Measurements from ENCODE around the gene ZDHHC19. TPM values are rescaled to one million over a fixed set of nuclear protein-coding genes. Genes with fewer than 3 reads are reported as not detected.

ZDHHC19 gene
- total RNA-seq, 1 donor = not detected

GRCh38 chr3:196197524-196197923 lies 13.7 kb downstream of the ZDHHC19 start:
- H3K27me3 ChIP-seq (ENCODE audit: insufficient read depth, low read length) = no peaks in the 10 kb centered on the region
- no peak overlapping the region for H3K4me2 ChIP-seq (ENCODE audit: insufficient read depth, low read length)
- no peaks in the 10 kb centered on the region for H3K79me2 ChIP-seq (ENCODE audit: insufficient read depth, low read length)
- H3K4me1 ChIP-seq (ENCODE audit: insufficient read depth, low read length) = no peaks in the 10 kb centered on the region
- peak; percentile 49 for DNase-seq (ENCODE audit: insufficient read length, low spot score, missing footprints)
- no peaks in the 10 kb centered on the region for H4K20me1 ChIP-seq (ENCODE audit: insufficient read depth, low read length)
- H3K4me3 ChIP-seq (ENCODE audit: insufficient read depth, low read length) = no peak overlapping the region
- no peak for TF ChIP-seq CTCF (IDR thresholded peaks at IDR 0.05; ENCODE audit: extremely low read depth, low read depth, low read length)
- no peaks in the 10 kb centered on the region for H3K9me3 ChIP-seq (ENCODE audit: low read depth, low read length)
- no peak overlapping the region for H2AFZ ChIP-seq (ENCODE audit: low read length)
- H3K27ac ChIP-seq (ENCODE audit: low read depth, low read length) = no peak overlapping the region
- no peaks in the 10 kb centered on the region for H3K36me3 ChIP-seq (ENCODE audit: insufficient read depth, low read length)

- Histone ChIP-seq H3K27ac (ENCODE audit: low read depth, low read length) (no peak overlapping the region), H3K4me3 (ENCODE audit: insufficient read depth, low read length) (no peak overlapping the region), H3K36me3 (ENCODE audit: insufficient read depth, low read length) (no peaks in the 10 kb centered on the region), H3K79me2 (ENCODE audit: insufficient read depth, low read length) (no peaks in the 10 kb centered on the region), H3K4me1 (ENCODE audit: insufficient read depth, low read length) (no peaks in the 10 kb centered on the region), H3K27me3 (ENCODE audit: insufficient read depth, low read length) (no peaks in the 10 kb centered on the region), H3K9me3 (ENCODE audit: low read depth, low read length) (no peaks in the 10 kb centered on the region), H2AFZ (ENCODE audit: low read length) (no peak overlapping the region), H3K4me2 (ENCODE audit: insufficient read depth, low read length) (no peak overlapping the region), H4K20me1 (ENCODE audit: insufficient read depth, low read length) (no peaks in the 10 kb centered on the region)
- DNase-seq (ENCODE audit: insufficient read length, low spot score, missing footprints) = peak; percentile 73
- TF ChIP-seq CTCF (IDR thresholded peaks at IDR 0.05; ENCODE audit: extremely low read depth, low read depth, low read length) = no peak
These were observed 15.4 kb downstream of the ZDHHC19 start for GRCh38 chr3:196195664-196196265.

- Histone ChIP-seq H3K27me3 (ENCODE audit: insufficient read depth, low read length) (no peaks in the 10 kb centered on the region), H3K9me3 (ENCODE audit: low read depth, low read length) (no peaks in the 10 kb centered on the region), H2AFZ (ENCODE audit: low read length) (no peak overlapping the region), H3K4me1 (ENCODE audit: insufficient read depth, low read length) (no peaks in the 10 kb centered on the region), H3K36me3 (ENCODE audit: insufficient read depth, low read length) (no peaks in the 10 kb centered on the region), H4K20me1 (ENCODE audit: insufficient read depth, low read length) (no peaks in the 10 kb centered on the region), H3K4me2 (ENCODE audit: insufficient read depth, low read length) (no peak overlapping the region), H3K27ac (ENCODE audit: low read depth, low read length) (no peak overlapping the region), H3K79me2 (ENCODE audit: insufficient read depth, low read length) (no peaks in the 10 kb centered on the region), H3K4me3 (ENCODE audit: insufficient read depth, low read length) (no peak overlapping the region)
- no peak for TF ChIP-seq CTCF (IDR thresholded peaks at IDR 0.05; ENCODE audit: extremely low read depth, low read depth, low read length)
- no peak for DNase-seq (ENCODE audit: insufficient read length, low spot score, missing footprints)
These were observed 16.7 kb downstream of the ZDHHC19 start for GRCh38 chr3:196194542-196194915.

GRCh38 chr3:196193736-196194541 lies 17.3 kb downstream of the ZDHHC19 start:
- H3K4me1 ChIP-seq (ENCODE audit: insufficient read depth, low read length) = no peaks in the 10 kb centered on the region
- no peaks in the 10 kb centered on the region for H3K36me3 ChIP-seq (ENCODE audit: insufficient read depth, low read length)
- H3K79me2 ChIP-seq (ENCODE audit: insufficient read depth, low read length) = no peaks in the 10 kb centered on the region
- H4K20me1 ChIP-seq (ENCODE audit: insufficient read depth, low read length) = no peaks in the 10 kb centered on the region
- no peak overlapping the region for H2AFZ ChIP-seq (ENCODE audit: low read length)
- H3K4me3 ChIP-seq (ENCODE audit: insufficient read depth, low read length) = no peak overlapping the region
- TF ChIP-seq CTCF (IDR thresholded peaks at IDR 0.05; ENCODE audit: extremely low read depth, low read depth, low read length) = no peak
- no peak overlapping the region for H3K4me2 ChIP-seq (ENCODE audit: insufficient read depth, low read length)
- no peak overlapping the region for H3K27ac ChIP-seq (ENCODE audit: low read depth, low read length)
- H3K27me3 ChIP-seq (ENCODE audit: insufficient read depth, low read length) = no peaks in the 10 kb centered on the region
- no peaks in the 10 kb centered on the region for H3K9me3 ChIP-seq (ENCODE audit: low read depth, low read length)
- peak; percentile 58 for DNase-seq (ENCODE audit: insufficient read length, low spot score, missing footprints)
